Cardiac fibroblast (primary cell): ENCODE data around the gene C10orf105.

Experiments
- DNase-seq, 2 donors: peaks; one replicate each; pipeline versions ENCODE4 v3.0.0 to v3.0.0-alpha.2; 2010; ENCODE audit warnings: low read depth in 2 of 2
- H3K4me3 ChIP-seq, 2 donors: replicated peaks in 1 of 2; 1 replicate in 1 of 2; 2 replicates in 1 of 2; pipeline ENCODE4 v1.5.1; 2011; ENCODE audit warnings: low read depth in 2 of 2, low read length in 2 of 2, mild to moderate bottlenecking in 2 of 2, moderate library complexity in 1 of 2
- TF ChIP-seq, protein P1 (sequence below): IDR thresholded peaks from one replicate; pipeline ENCODE4 v1.5.1; 2011; ENCODE audit warnings: low read depth, mild to moderate bottlenecking, low read length, inconsistent platforms

C10orf105 gene

DNA sequence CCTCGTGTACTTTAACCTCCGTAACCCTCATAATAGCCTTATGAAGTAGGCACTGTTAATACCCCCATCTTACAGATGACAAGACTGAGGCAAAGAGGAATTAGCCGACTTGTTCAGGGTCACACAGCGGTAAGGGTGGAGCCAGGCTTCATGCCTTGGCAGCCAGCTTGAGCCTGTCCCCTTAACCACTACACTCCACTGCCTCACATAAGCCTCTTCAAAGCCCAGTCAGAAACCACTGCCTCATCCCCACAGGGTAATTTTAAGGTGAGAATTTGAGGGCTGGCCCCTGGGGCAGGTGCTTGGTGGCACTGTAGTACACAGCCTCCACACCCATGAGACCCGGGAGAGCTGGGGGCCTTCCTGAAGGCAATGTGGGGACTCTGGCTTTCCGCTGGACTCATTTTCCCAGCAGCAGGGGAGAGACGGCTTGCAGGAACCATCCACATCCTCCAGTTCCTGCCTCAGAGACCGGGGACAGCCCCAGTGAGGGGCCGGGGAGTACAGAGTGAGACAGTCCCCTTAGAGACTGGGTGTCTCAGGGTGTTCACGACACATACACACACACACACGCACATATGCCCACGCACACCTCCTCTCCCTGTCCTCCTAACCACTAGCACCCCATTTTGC is 7.6 kb upstream of the C10orf105 start:
- TF ChIP-seq, protein P1, sequence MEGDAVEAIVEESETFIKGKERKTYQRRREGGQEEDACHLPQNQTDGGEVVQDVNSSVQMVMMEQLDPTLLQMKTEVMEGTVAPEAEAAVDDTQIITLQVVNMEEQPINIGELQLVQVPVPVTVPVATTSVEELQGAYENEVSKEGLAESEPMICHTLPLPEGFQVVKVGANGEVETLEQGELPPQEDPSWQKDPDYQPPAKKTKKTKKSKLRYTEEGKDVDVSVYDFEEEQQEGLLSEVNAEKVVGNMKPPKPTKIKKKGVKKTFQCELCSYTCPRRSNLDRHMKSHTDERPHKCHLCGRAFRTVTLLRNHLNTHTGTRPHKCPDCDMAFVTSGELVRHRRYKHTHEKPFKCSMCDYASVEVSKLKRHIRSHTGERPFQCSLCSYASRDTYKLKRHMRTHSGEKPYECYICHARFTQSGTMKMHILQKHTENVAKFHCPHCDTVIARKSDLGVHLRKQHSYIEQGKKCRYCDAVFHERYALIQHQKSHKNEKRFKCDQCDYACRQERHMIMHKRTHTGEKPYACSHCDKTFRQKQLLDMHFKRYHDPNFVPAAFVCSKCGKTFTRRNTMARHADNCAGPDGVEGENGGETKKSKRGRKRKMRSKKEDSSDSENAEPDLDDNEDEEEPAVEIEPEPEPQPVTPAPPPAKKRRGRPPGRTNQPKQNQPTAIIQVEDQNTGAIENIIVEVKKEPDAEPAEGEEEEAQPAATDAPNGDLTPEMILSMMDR: no peak
- DNase-seq: no peak
- no peak overlapping the region for H3K4me3 ChIP-seq

DNA sequence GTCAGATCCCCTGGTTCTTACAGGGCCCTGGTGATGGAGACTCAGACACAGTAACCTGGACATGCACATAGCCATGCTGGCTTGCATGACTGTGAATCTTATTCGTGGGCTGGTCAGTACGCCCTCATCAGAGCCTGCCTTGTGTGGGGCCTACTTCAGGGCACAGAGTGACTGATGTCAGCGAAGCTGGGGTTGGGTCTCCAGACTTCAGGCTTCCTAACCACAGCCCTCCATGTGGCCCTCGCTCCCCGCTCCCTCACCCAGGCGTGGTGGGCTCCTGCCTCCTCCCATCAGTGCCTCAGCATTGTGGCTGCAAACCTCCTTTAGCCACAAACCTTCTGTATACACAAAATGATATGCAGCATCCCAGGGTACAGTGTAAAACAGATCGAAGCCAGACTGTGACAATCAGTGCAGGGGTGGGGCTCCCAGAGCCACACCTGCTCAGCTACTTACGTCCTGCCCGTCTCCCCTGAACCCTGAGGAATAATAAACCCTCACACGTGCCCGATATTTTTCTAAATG is 7.1 kb upstream of the C10orf105 start:
- no peak for DNase-seq
- TF ChIP-seq, protein P1: no peak
- H3K4me3 ChIP-seq: no peak overlapping the region

DNA sequence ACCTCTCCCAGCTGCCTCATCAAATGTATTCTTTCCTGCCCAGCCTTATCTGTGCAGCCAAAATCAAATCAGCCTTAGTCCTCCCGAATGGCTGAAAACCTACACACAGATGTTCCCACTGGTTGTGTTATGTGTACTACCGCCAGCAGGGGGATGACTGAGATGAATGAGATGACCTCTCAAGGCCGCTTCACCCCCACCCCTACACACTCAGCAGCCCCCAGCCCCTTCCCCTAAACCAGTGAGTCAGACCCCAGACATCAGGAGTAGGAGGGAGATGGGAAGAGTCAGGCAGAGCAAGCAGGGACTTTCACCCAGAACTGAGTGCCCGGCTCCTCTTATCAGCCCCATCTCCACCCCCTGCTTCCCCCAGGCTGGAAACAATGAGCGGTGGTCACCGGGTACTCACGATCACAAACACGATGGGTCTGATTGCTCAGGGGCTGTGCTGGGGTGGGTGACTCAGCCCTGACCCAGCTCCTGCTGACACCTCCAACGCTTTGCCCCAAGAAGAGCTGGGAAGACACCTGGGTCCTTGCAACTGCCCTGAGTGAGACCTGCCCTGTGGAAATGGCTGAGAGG is 6.5 kb upstream of the C10orf105 start:
- no peak overlapping the region for H3K4me3 ChIP-seq
- peak; percentile 43 to 44 for DNase-seq
- TF ChIP-seq, protein P1: peak; percentile 50

DNA sequence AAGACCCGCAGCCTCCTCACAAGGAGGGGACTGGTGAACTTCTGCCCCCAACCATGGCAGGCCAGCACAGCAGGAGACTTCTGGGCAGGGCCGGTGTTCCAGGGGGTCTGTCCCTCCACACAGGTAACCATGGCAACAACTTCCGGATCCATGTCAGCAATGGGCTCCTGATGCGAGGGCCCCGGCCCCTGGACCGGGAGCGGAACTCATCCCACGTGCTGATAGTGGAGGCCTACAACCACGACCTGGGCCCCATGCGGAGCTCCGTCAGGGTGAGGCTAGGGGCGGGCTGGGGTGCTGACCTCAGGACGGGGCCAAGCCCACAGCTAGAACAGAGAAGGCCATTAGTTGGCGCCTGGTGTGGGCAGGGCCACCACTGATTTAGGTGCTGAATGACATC is 5.7 kb upstream of the C10orf105 start:
- no peak overlapping the region for H3K4me3 ChIP-seq
- DNase-seq: no peak
- TF ChIP-seq, protein P1: no peak

DNA sequence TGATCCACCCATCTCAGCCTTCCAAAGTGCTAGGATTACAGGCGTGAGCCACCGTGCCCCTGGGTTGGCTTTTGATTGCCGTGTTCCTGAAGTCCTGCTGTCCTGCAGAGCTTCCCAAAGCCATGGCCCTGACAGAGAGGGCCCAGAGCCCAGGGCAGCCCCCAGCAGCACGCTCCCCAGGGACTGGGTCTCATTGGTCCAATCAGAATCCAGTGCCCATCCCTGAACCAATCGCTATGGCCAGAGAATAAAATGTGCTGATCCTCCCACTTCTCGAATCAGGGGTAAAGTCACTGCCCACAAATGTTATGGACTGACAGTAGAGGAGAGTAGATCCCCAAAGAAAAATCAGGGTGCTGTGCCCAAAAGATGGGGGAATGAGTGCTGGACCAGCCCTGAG is 5.0 kb upstream of the C10orf105 start:
- TF ChIP-seq, protein P1: no peak
- no peak for DNase-seq
- no peak overlapping the region for H3K4me3 ChIP-seq

DNA sequence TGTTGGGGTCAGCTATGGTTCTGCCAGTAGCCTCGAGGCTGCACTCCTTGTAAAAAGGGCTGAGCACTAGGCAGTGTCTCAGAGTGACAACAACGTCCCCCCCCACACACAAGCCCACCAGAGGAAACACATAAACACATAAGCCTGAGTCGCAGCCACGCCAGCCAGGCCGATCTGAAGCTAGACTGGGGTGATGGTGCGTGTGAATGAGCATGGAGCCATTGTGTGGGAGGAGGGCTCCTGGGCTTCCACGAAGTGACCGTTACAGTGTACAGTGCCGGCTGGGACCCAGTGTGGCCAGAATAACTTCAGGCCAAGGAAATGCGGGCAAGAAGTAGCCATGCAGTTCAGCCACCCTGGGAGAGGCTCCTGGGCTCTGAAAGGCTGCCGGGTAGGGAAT is 3.7 kb upstream of the C10orf105 start:
- TF ChIP-seq, protein P1: no peak
- H3K4me3 ChIP-seq: no peak overlapping the region
- no peak for DNase-seq

DNA sequence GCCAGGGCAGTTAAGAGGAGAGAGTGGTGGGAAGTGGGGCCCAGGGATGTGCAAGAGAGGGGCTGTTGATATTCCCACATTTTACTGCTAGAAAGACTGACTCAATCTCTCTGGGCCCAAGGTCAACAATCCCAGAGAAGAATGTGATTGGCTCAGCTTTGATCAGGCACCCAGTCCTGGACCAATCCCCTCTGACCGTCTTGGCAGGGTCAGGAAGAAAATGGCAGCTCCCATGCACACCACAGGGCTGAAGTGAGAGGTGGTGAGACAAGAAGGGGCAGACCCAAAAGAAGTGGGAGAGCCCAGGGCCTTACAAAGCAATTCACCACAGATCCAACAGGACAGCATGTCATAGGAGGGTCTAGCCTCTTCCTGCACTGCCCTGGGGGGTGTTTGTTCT is 3.3 kb upstream of the C10orf105 start:
- TF ChIP-seq, protein P1: no peak
- no peak overlapping the region for H3K4me3 ChIP-seq

More for the DNA sequence above, 3.3 kb upstream of the C10orf105 start:
- DNase-seq: no peak
